ENCODE results near the gene IGF2BP3. TPM values are rescaled to one million over a fixed set of nuclear protein-coding genes. Genes with fewer than 3 reads are reported as not detected.

IGF2BP3 gene
- total and polyA plus RNA-seq, 4 donors: 0.08 to 1.6 (median 0.71) TPM; not detected in 1

DNA sequence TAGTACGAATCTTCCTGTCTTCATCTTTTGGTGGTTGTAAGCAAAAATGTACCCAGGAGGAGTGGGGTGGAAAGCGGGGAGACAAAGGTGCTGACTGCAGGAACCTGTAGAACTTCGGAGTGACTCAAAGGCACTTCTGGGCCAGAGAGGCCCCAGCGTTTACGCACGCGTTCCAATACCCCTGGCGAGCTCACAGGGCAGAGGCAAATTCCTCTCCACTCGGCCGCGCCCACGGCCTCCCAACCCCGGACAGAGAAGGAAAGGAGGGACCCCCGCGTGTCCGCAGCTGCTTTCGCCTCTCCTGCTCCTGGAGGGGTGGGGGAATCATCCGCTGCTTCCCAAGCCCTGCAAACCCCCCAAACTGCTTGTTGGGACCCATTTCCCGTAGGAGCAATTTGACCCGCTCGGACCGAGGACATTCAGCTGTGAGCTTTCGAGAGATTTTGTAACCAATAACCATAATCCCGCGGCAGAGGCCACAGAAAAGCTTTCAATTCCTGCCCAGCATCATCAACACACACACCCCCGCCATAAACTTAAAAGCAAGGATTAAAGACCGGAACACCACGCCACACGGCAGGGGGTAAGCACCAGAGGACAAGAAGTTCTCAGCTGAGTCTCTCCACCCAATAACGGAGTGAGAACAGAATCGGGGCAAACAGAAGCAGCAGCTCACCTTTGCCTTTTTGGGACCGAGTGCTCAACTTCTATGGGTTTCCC is 2.3 kb downstream of the IGF2BP3 start:
- DNase-seq (no peak), ATAC-seq (ENCODE audit: low FRiP score) (peak; percentile 34)
- no peak overlapping the region for H3K4me3 ChIP-seq (ENCODE audit: low read length in 2 of 2)
- 10 to 15% methylated on average over 32 of the region's 32 CpGs for WGBS, 2 donors
- intact Hi-C loops (cut with DNase I): no loop called here
- H3K4me1 ChIP-seq (ENCODE audit: control insufficient read depth in 1 of 2, insufficient read depth in 2 of 2, low read length in 2 of 2): no peaks in the 10 kb centered on the region
- H3K27me3 ChIP-seq (ENCODE audit: control insufficient read depth in 1 of 2, insufficient read depth in 2 of 2, low read length in 1 of 2): no peaks in the 10 kb centered on the region
- H3K9me3 ChIP-seq (ENCODE audit: control insufficient read depth, low read length): no peaks in the 10 kb centered on the region
- H3K36me3 ChIP-seq (ENCODE audit: control insufficient read depth in 1 of 2, insufficient read depth in 2 of 2, low read length in 1 of 2): no peaks in the 10 kb centered on the region
- no peak overlapping the region for H3K27ac ChIP-seq (ENCODE audit: low read depth in 1 of 2, low read length in 2 of 2)

DNA sequence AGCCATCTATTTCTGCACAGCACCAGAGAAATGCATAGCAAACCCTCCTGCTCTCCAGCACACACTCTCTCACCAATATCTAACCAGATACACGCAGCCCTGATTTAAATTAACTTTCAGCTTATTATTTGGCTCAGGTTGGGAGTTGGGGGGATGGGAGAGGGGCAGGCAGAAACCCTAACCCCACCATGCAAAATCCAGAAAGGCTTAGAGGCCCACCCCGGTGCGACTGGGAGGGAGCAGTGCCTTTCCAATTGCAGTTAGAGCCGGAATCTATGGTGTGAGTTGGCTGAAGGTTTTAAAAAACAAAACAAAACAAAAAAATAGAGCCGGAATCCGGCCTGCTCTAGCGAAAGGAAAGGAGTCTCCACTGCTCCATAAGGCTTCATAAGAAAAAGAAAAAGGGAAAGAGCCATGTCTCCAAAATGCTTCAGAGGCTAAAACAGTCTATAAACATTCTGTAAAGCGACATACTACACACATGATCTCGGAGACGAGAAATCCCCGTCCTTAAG is 2.9 kb downstream of the IGF2BP3 start:
- Histone ChIP-seq H3K27me3 (ENCODE audit: control insufficient read depth in 1 of 2, insufficient read depth in 2 of 2, low read length in 1 of 2) (no peaks in the 10 kb centered on the region), H3K4me3 (ENCODE audit: low read length in 2 of 2) (no peak overlapping the region), H3K9me3 (ENCODE audit: control insufficient read depth, low read length) (no peaks in the 10 kb centered on the region), H3K4me1 (ENCODE audit: control insufficient read depth in 1 of 2, insufficient read depth in 2 of 2, low read length in 2 of 2) (no peaks in the 10 kb centered on the region), H3K27ac (ENCODE audit: low read depth in 1 of 2, low read length in 2 of 2) (no peak overlapping the region), H3K36me3 (ENCODE audit: control insufficient read depth in 1 of 2, insufficient read depth in 2 of 2, low read length in 1 of 2) (no peaks in the 10 kb centered on the region)
- DNase-seq (no peak), ATAC-seq (ENCODE audit: low FRiP score) (no peak)
- intact Hi-C loops (cut with DNase I): no loop called here
- 48 to 49% methylated on average over 11 of the region's 11 CpGs for WGBS, 2 donors

DNA sequence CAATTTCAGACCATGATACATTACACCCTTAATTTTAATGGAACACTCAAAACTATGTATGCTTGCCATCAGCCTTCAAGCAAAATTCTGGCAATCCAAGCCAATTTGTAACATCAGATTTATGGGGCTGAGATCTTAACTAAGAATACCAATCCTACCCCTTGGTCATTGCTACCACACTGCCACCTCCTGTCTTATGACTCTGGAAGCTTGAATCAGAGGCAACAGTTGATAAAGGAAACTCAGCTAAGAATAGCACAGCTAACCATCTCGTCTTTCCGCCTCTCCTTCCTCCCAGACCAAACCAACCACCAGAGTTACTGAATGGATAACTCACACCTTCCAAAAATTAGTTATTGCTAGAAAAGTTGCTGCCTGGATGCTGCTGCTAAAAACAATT is 7.4 kb downstream of the IGF2BP3 start:
- Histone ChIP-seq H3K27ac (ENCODE audit: low read depth in 1 of 2, low read length in 2 of 2) (no peak overlapping the region), H3K4me1 (ENCODE audit: control insufficient read depth in 1 of 2, insufficient read depth in 2 of 2, low read length in 2 of 2) (peaks cover 0 to 1% of the 10 kb centered on the region in 2 donors), H3K9me3 (ENCODE audit: control insufficient read depth, low read length) (no peaks in the 10 kb centered on the region), H3K4me3 (ENCODE audit: low read length in 2 of 2) (no peak overlapping the region), H3K36me3 (ENCODE audit: control insufficient read depth in 1 of 2, insufficient read depth in 2 of 2, low read length in 1 of 2) (no peaks in the 10 kb centered on the region), H3K27me3 (ENCODE audit: control insufficient read depth in 1 of 2, insufficient read depth in 2 of 2, low read length in 1 of 2) (no peaks in the 10 kb centered on the region)
- intact Hi-C loops (cut with DNase I): no loop called here
- ATAC-seq (ENCODE audit: low FRiP score): no peak
- WGBS, 2 donors: 2 to 9% methylated on average over 2 of the region's 2 CpGs
- no peak for DNase-seq

DNA sequence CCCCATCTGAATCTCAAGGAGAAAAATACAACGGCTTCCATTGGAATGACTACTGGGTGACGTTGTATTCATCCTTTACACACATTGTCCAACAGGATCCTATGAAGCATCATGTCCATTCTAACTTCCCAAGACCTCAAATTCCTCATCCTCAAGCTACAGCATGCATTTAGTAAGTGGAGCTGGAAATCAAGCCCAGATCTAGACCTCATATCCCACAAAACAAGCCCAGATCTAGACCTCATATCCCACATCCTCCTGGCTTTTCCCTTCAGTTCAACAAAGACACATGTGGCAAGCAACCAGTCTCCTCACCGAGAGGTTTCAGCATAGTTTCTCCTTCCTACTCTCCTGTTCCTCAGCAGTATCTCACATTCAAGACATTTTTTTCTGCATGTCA is 12.2 kb downstream of the IGF2BP3 start:
- no peak for ATAC-seq (ENCODE audit: low FRiP score)
- 85 to 87% methylated on average over 3 of the region's 3 CpGs for WGBS, 2 donors
- peaks cover 0 to 1% of the 10 kb centered on the region in 2 donors for H3K4me1 ChIP-seq (ENCODE audit: control insufficient read depth in 1 of 2, insufficient read depth in 2 of 2, low read length in 2 of 2)
- H3K4me3 ChIP-seq (ENCODE audit: low read length in 2 of 2): no peak overlapping the region
- DNase-seq: no peak
- H3K27me3 ChIP-seq (ENCODE audit: control insufficient read depth in 1 of 2, insufficient read depth in 2 of 2, low read length in 1 of 2): no peaks in the 10 kb centered on the region
- intact Hi-C loops (cut with DNase I): no loop called here
- H3K27ac ChIP-seq (ENCODE audit: low read depth in 1 of 2, low read length in 2 of 2): no peak overlapping the region
- H3K36me3 ChIP-seq (ENCODE audit: control insufficient read depth in 1 of 2, insufficient read depth in 2 of 2, low read length in 1 of 2): no peaks in the 10 kb centered on the region
- no peaks in the 10 kb centered on the region for H3K9me3 ChIP-seq (ENCODE audit: control insufficient read depth, low read length)

DNA sequence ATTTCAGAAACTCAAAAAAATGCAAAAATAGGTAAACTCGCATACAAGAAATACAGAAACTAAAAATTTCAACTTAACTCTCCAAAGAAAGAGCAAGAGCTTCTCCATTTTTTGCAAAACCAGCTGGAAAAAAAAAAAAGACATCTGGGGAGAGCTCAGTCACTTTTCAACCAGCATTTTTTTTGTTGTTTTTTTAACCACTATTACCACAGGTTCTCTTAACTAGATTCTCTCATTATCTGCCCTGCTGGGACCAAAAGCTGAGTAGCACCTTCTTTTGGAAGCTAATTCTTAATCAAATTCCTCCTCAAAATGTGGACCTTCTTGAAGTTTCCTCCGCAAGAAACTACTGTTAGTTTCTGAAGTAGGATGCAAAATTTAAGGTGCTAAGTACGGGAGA is 14.2 kb downstream of the IGF2BP3 start:
- no peaks in the 10 kb centered on the region for H3K9me3 ChIP-seq (ENCODE audit: control insufficient read depth, low read length)
- no peak overlapping the region for H3K27ac ChIP-seq (ENCODE audit: low read depth in 1 of 2, low read length in 2 of 2)
- ATAC-seq (ENCODE audit: low FRiP score) (no peak), DNase-seq (no peak)
- H3K4me3 ChIP-seq (ENCODE audit: low read length in 2 of 2): no peak overlapping the region
- WGBS, 2 donors: 90 to 92% methylated on average over 3 of the region's 3 CpGs
- peaks cover 0 to 1% of the 10 kb centered on the region in 2 donors for H3K4me1 ChIP-seq (ENCODE audit: control insufficient read depth in 1 of 2, insufficient read depth in 2 of 2, low read length in 2 of 2)
- intact Hi-C loops (cut with DNase I): no loop called here
- H3K27me3 ChIP-seq (ENCODE audit: control insufficient read depth in 1 of 2, insufficient read depth in 2 of 2, low read length in 1 of 2): no peaks in the 10 kb centered on the region
- H3K36me3 ChIP-seq (ENCODE audit: control insufficient read depth in 1 of 2, insufficient read depth in 2 of 2, low read length in 1 of 2): no peaks in the 10 kb centered on the region

DNA sequence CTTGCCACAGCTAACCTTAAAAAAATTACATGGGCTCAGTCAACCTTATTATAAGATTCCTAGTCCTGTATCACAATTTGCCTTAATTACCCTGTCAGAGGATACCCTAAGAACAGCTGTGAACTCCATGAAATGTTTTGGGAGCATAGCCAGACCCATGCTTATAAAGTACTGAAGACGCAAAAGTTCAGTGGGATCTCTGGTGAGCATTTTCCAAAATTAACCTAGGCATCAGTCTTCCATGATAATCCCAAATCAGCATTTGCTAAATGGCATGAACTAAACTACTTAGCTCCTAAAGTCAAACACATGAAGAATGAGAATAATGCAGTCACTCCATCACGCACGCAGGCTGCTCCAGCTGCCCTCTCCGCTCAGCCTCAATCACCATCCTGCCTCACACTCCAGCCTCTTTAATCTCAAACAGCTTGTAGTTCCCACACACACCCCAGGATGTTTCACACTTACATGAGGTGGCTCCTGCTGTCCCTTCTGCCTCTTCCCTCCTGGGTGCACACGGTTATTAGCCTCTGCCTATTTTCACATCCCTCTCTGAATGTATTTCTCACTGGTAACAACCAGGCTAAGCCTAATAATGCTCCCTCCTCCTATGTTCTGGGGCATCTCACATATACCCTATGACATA is 15.3 kb downstream of the IGF2BP3 start:
- Histone ChIP-seq H3K27ac (ENCODE audit: low read depth in 1 of 2, low read length in 2 of 2) (no peak overlapping the region), H3K27me3 (ENCODE audit: control insufficient read depth in 1 of 2, insufficient read depth in 2 of 2, low read length in 1 of 2) (no peaks in the 10 kb centered on the region), H3K4me3 (ENCODE audit: low read length in 2 of 2) (no peak overlapping the region), H3K4me1 (ENCODE audit: control insufficient read depth in 1 of 2, insufficient read depth in 2 of 2, low read length in 2 of 2) (peaks cover 0 to 1% of the 10 kb centered on the region in 2 donors), H3K9me3 (ENCODE audit: control insufficient read depth, low read length) (no peaks in the 10 kb centered on the region), H3K36me3 (ENCODE audit: control insufficient read depth in 1 of 2, insufficient read depth in 2 of 2, low read length in 1 of 2) (no peaks in the 10 kb centered on the region)
- intact Hi-C loops (cut with DNase I): no loop called here
- no peak for DNase-seq
- ATAC-seq (ENCODE audit: low FRiP score): peak; percentile 22
- WGBS, 2 donors: 74 to 80% methylated on average over 5 of the region's 5 CpGs

DNA sequence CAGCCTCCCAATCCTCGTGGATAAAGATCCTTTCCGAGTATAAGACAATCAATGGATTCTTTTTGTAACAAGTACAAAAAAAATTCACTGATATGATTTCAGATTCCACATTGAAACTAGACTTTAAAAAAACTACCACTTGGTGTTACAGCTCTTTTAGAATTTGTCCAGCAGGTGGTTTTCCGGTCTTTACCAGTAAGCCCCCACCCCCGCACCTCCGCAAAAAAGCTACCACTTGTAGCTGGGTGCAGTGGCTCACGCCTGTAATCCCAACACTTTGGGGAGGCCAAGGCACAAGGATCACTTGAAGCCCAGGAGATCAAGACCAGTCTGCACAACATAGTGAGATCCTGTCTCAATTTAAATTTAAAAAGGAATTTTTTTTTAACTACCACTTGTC is 19.8 kb downstream of the IGF2BP3 start:
- H3K4me3 ChIP-seq (ENCODE audit: low read length in 2 of 2): no peak overlapping the region
- H3K27ac ChIP-seq (ENCODE audit: low read depth in 1 of 2, low read length in 2 of 2): no peak overlapping the region
- no peaks in the 10 kb centered on the region for H3K27me3 ChIP-seq (ENCODE audit: control insufficient read depth in 1 of 2, insufficient read depth in 2 of 2, low read length in 1 of 2)
- ATAC-seq (ENCODE audit: low FRiP score) (no peak), DNase-seq (no peak)
- intact Hi-C loops (cut with DNase I): no loop called here
- no peaks in the 10 kb centered on the region for H3K36me3 ChIP-seq (ENCODE audit: control insufficient read depth in 1 of 2, insufficient read depth in 2 of 2, low read length in 1 of 2)
- H3K9me3 ChIP-seq (ENCODE audit: control insufficient read depth, low read length): no peaks in the 10 kb centered on the region
- no peaks in the 10 kb centered on the region for H3K4me1 ChIP-seq (ENCODE audit: control insufficient read depth in 1 of 2, insufficient read depth in 2 of 2, low read length in 2 of 2)
- WGBS, 2 donors: 79 to 83% methylated on average over 6 of the region's 6 CpGs

DNA sequence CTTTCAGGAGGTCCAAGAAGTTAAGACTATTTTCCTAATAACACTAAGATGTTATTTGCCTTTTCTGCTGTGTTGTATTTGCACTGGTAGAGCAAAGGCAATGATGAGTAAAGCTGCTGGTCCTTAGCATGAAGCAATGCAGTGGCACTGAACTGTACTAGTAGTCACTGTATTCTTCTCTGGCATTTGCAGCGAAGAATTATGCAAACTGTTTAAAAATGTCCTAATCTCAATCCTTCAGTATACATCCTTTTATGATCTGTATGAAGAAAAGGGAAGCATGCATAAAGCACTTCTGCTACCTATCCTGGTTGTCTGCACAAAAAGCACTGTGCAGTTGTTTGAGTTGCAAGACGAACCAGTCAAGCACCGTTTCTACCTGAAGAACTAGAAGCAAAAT is 20.4 kb downstream of the IGF2BP3 start:
- intact Hi-C loops (cut with DNase I): no loop called here
- 80 to 82% methylated on average over 3 of the region's 3 CpGs for WGBS, 2 donors
- ATAC-seq (ENCODE audit: low FRiP score) (no peak), DNase-seq (no peak)
- Histone ChIP-seq H3K4me3 (ENCODE audit: low read length in 2 of 2) (no peak overlapping the region), H3K4me1 (ENCODE audit: control insufficient read depth in 1 of 2, insufficient read depth in 2 of 2, low read length in 2 of 2) (no peaks in the 10 kb centered on the region), H3K27ac (ENCODE audit: low read depth in 1 of 2, low read length in 2 of 2) (no peak overlapping the region), H3K9me3 (ENCODE audit: control insufficient read depth, low read length) (no peaks in the 10 kb centered on the region), H3K27me3 (ENCODE audit: control insufficient read depth in 1 of 2, insufficient read depth in 2 of 2, low read length in 1 of 2) (no peaks in the 10 kb centered on the region), H3K36me3 (ENCODE audit: control insufficient read depth in 1 of 2, insufficient read depth in 2 of 2, low read length in 1 of 2) (no peaks in the 10 kb centered on the region)

DNA sequence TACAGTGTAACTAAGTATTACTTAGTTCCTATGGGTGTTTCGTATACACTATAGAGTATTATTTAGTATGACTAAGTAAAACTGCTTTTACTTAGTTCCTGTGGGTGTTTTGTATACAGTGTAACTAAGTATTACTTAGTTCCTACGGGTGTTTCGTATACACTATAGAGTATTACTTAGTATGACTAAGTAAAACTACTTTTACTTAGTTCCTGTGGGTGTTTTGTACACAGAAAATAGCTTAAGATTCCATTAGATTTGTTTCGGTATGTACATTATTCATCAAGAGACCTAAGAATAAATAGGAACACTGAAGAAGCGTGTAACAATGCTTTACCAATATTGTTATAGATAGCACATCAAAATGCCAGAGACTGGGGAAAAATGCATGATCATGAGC is 25.0 kb downstream of the IGF2BP3 start:
- DNase-seq (no peak), ATAC-seq (ENCODE audit: low FRiP score) (no peak)
- H3K4me3 ChIP-seq (ENCODE audit: low read length in 2 of 2): no peak overlapping the region
- H3K9me3 ChIP-seq (ENCODE audit: control insufficient read depth, low read length): no peaks in the 10 kb centered on the region
- intact Hi-C loops (cut with DNase I): no loop called here
- H3K36me3 ChIP-seq (ENCODE audit: control insufficient read depth in 1 of 2, insufficient read depth in 2 of 2, low read length in 1 of 2): no peaks in the 10 kb centered on the region
- WGBS, 2 donors: 89 to 91% methylated on average over 5 of the region's 5 CpGs
- no peaks in the 10 kb centered on the region for H3K4me1 ChIP-seq (ENCODE audit: control insufficient read depth in 1 of 2, insufficient read depth in 2 of 2, low read length in 2 of 2)
- H3K27me3 ChIP-seq (ENCODE audit: control insufficient read depth in 1 of 2, insufficient read depth in 2 of 2, low read length in 1 of 2): no peaks in the 10 kb centered on the region
- no peak overlapping the region for H3K27ac ChIP-seq (ENCODE audit: low read depth in 1 of 2, low read length in 2 of 2)

All from aorta (tissue), 5 donors.